GM12878 (cell line): ENCODE measurements around the gene NRG2. TPM values are rescaled to one million over a fixed set of nuclear protein-coding genes. Genes with fewer than 3 reads are reported as not detected.

Source experiments
- ATAC-seq: fragments of 200-7000 bp; cut with Tn5 transposase; 3 replicates; pipeline ENCODE4 v1.9.1; 2020; ENCODE audit warnings: mild to moderate bottlenecking, moderate library complexity
- BruUV-seq: library from RNA; stranded (reverse); fragments of 400-500 nt; replicated peaks from 2 replicates; lab custom pipeline; 2021; lab: Mats Ljungman, UMichigan
- CTCF ChIA-PET: fragments of 300-600 bp; sonication (Branson Sonifier 250); formaldehyde crosslinking; extraction: SDS; loops from one replicate; lab custom pipeline; 2021; ENCODE audit warnings: inconsistent platforms; lab: Yijun Ruan, JAX
- POLR2A ChIA-PET: fragments of 350-600 bp; formaldehyde crosslinking; extraction: SDS; loops from one replicate; lab custom pipeline; 2021; ENCODE audit warnings: inconsistent platforms; lab: Charles Lee
- RAD21 ChIA-PET: fragments of 300-600 bp; sonication (Branson Sonifier 250); formaldehyde crosslinking; loops from one replicate; lab custom pipeline; 2023; ENCODE audit warnings: antibody characterized with exemption; ENCODE audit not compliant: unreplicated experiment; lab: Charles Lee
- SMC1A ChIA-PET: fragments of 300-600 bp; sonication (Branson Sonifier 250); formaldehyde crosslinking; loops from one replicate; lab custom pipeline; 2023; ENCODE audit not compliant: unreplicated experiment, uncharacterized antibody; lab: Charles Lee
- DNase-seq: peaks from one replicate; pipeline ENCODE4 v3.0.0-alpha.2; 2011; ENCODE audit warnings: low read depth, low spot score
- FAIRE-seq: peaks from 3 replicates; lab custom pipeline; 2011; peaks lifted over from hg19 to GRCh38; lab: Jason Lieb, UNC
- H2AFZ ChIP-seq: 2 replicates; pipeline ENCODE4 v1.6.0; 2011; ENCODE audit warnings: low read depth, low read length, control low read depth; ENCODE audit not compliant: control insufficient read depth
- H3K27ac ChIP-seq: 2 replicates; pipeline ENCODE4 v1.5.1; 2011; ENCODE audit warnings: control low read depth; ENCODE audit not compliant: control insufficient read depth, insufficient read depth
- H3K27me3 ChIP-seq, 2 experiments: replicated peaks in 1 of 2; 2 replicates each; pipeline versions ENCODE4 v1.6.0 to v1.6.1; 2011; ENCODE audit warnings: low read length in 1 of 2; ENCODE audit not compliant: control insufficient read depth in 2 of 2, insufficient read depth in 2 of 2
- H3K36me3 ChIP-seq, 2 experiments: 2 replicates each; pipeline ENCODE4 v1.5.1; 2011; ENCODE audit warnings: low read length in 1 of 2; ENCODE audit not compliant: control insufficient read depth in 2 of 2, insufficient read depth in 2 of 2
- H3K4me1 ChIP-seq: 2 replicates; pipeline ENCODE4 v1.6.1; 2011; ENCODE audit warnings: mild to moderate bottlenecking, low read length, moderate library complexity, mixed read lengths; ENCODE audit not compliant: control insufficient read depth, insufficient read depth
- H3K4me2 ChIP-seq: 2 replicates; pipeline ENCODE4 v1.6.0; 2011; ENCODE audit warnings: control low read depth; ENCODE audit not compliant: control insufficient read depth, insufficient read depth
- H3K4me3 ChIP-seq: fragments of 200-600 bp; sonication (generic); 2 replicates; pipeline ENCODE4 v1.5.1; 2016
- H3K79me2 ChIP-seq: 2 replicates; pipeline ENCODE4 v1.6.0; 2011; ENCODE audit warnings: low read length; ENCODE audit not compliant: control insufficient read depth, insufficient read depth
- H3K9ac ChIP-seq: 2 replicates; pipeline ENCODE4 v1.8.0; 2011; ENCODE audit warnings: low read length, control low read depth, mixed read lengths; ENCODE audit not compliant: control insufficient read depth, insufficient read depth
- H3K9me3 ChIP-seq: replicated peaks from 3 replicates; pipeline ENCODE4 v1.5.1; 2011; ENCODE audit warnings: mild to moderate bottlenecking, low read length; ENCODE audit not compliant: control insufficient read depth, insufficient read depth
- H4K20me1 ChIP-seq: 2 replicates; pipeline ENCODE4 v1.6.0; 2011; ENCODE audit not compliant: control insufficient read depth, insufficient read depth
- BACH1 ChIP-seq: fragments of 450-650 bp; IDR thresholded peaks from 2 replicates; pipeline ENCODE4 v1.6.1; 2017; ENCODE audit warnings: mild to moderate bottlenecking, borderline replicate concordance
- NFYB ChIP-seq: IDR thresholded peaks from 2 replicates; pipeline ENCODE4 v1.6.1; 2011; ENCODE audit warnings: low read depth, mild to moderate bottlenecking, low read length, improper control_type of control experiment, moderate library complexity; ENCODE audit not compliant: insufficient read depth
- RCOR1 ChIP-seq: conservative IDR thresholded peaks from 2 replicates; pipeline ENCODE4 v1.6.1; 2012; ENCODE audit warnings: low read depth, low read length, improper control_type of control experiment
- SMARCA5 ChIP-seq: fragments of 450-650 bp; IDR thresholded peaks from 2 replicates; pipeline ENCODE4 v1.6.1; 2017; ENCODE audit warnings: mild to moderate bottlenecking
- WRNIP1 ChIP-seq: IDR thresholded peaks from 2 replicates; pipeline ENCODE4 v1.6.1; 2011; ENCODE audit warnings: low read depth, low read length, improper control_type of control experiment, borderline replicate concordance
- YBX1 ChIP-seq: fragments of 450-650 bp; IDR thresholded peaks from 2 replicates; pipeline ENCODE4 v1.6.1; 2016; ENCODE audit warnings: antibody characterized with exemption
- ZNF217 ChIP-seq: fragments of 450-650 bp; IDR thresholded peaks from 2 replicates; pipeline ENCODE4 v1.6.1; 2017; ENCODE audit warnings: antibody characterized with exemption, mild to moderate bottlenecking
- ZNF274 ChIP-seq: IDR thresholded peaks from one replicate; pipeline ENCODE4 v1.8.0; 2011; ENCODE audit not compliant: insufficient read length, insufficient read depth
- WGBS: methylation state at CpG from one replicate; pipeline ENCODE4 v1.1.6; 2016; ENCODE audit warnings: low lambda C conversion rate; ENCODE audit not compliant: insufficient replicate concordance, insufficient coverage; ENCODE audit errors: missing lambda C conversion rate; 5-methylcytosine and 5-hydroxymethylcytosine counted together
- in situ Hi-C: fragments of 300-500 bp; cut with MboI; formaldehyde crosslinking; loops from 9 replicates; pipeline ENCODE4 v1.14.3; 2018; ENCODE audit warnings: mixed read lengths
- intact Hi-C: fragments of 100-400 bp; cut with micrococcal nuclease; formaldehyde crosslinking; loops from one replicate; pipeline ENCODE4 v1.14.2; 2022; ENCODE audit not compliant: unreplicated experiment
- polyA plus RNA-seq, 11 experiments: library from polyadenylated mRNA; depleted of rRNA in 4 of 11; unstranded in 6 of 11; stranded (reverse) in 5 of 11; fragments of >200 nt; fragmentation: Nextera tagmentation in 4 of 11; fragmentation: Illumina TruSeq in 1 of 11; extraction: Ambion mirVana in 4 of 11; extraction: Trizol in 1 of 11; gene quantifications; 1 replicate in 1 of 11; 2 replicates in 10 of 11; pipeline versions ENCODE4 v1.2.1 to v1.2.3, GENCODE V29; 2011 to 2016; ENCODE audit warnings: inconsistent platforms in 2 of 11, missing spikeins in 2 of 11, low read depth in 1 of 11
- total RNA-seq, 4 experiments: library from RNA; depleted of rRNA in 3 of 4; stranded (reverse); fragments of >200 nt in 3 of 4; fragmentation: Illumina TruSeq in 1 of 4; extraction: Trizol in 1 of 4; gene quantifications; 2 replicates each; pipeline versions ENCODE4 v1.2.1 to v1.2.3, GENCODE V29; 2013 to 2021
- TF ChIP-seq, protein P1 (sequence below): fragments of 450-650 bp; IDR thresholded peaks from 2 replicates; pipeline ENCODE4 v1.6.1; 2016; ENCODE audit warnings: mild to moderate bottlenecking
- TF ChIP-seq, protein P2 (sequence below): fragments of 150-350 bp; IDR thresholded peaks from 2 replicates; pipeline ENCODE4 v1.6.1; 2014; ENCODE audit warnings: mild to moderate bottlenecking, low read depth, low read length

The NRG2 gene
- total and polyA plus RNA-seq, 10 of the 15 experiments (the other 5 are each of a cell fraction or from before 2014, with no cell fraction given) = 0.10 to 21.7 (median 9.6) TPM

- no peak overlapping the region for H2AFZ ChIP-seq
- in situ Hi-C loops = no loop called here
- no peak overlapping the region for H3K9ac ChIP-seq
- TF ChIP-seq YBX1 (no peak), BACH1 (no peak), SMARCA5 (no peak), RCOR1 (no peak), ZNF274 (no peak), NFYB (no peak), ZNF217 (no peak), WRNIP1 (no peak)
- TF ChIP-seq, protein P1, sequence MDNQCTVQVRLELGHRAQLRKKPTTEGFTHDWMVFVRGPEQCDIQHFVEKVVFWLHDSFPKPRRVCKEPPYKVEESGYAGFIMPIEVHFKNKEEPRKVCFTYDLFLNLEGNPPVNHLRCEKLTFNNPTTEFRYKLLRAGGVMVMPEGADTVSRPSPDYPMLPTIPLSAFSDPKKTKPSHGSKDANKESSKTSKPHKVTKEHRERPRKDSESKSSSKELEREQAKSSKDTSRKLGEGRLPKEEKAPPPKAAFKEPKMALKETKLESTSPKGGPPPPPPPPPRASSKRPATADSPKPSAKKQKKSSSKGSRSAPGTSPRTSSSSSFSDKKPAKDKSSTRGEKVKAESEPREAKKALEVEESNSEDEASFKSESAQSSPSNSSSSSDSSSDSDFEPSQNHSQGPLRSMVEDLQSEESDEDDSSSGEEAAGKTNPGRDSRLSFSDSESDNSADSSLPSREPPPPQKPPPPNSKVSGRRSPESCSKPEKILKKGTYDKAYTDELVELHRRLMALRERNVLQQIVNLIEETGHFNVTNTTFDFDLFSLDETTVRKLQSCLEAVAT = no peak
- TF ChIP-seq, protein P2, sequence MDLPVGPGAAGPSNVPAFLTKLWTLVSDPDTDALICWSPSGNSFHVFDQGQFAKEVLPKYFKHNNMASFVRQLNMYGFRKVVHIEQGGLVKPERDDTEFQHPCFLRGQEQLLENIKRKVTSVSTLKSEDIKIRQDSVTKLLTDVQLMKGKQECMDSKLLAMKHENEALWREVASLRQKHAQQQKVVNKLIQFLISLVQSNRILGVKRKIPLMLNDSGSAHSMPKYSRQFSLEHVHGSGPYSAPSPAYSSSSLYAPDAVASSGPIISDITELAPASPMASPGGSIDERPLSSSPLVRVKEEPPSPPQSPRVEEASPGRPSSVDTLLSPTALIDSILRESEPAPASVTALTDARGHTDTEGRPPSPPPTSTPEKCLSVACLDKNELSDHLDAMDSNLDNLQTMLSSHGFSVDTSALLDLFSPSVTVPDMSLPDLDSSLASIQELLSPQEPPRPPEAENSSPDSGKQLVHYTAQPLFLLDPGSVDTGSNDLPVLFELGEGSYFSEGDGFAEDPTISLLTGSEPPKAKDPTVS = no peak
- RAD21 ChIA-PET = no interaction called here
- POLR2A ChIA-PET = no interaction called here
- H3K4me1 ChIP-seq = no peaks in the 10 kb centered on the region
- no peak overlapping the region for H3K4me3 ChIP-seq
- CTCF ChIA-PET = interaction anchor here (1.5 to 2.8 kb wide), 4 partner anchors 10 to 116 kb away, joined by 3 to 13 read pairs (median 6); no protein-coding TSS in a partner anchor
- FAIRE-seq (no peak), ATAC-seq (no peak), DNase-seq (no peak)
- no peaks in the 10 kb centered on the region for H4K20me1 ChIP-seq
- no peaks in the 10 kb centered on the region for H3K9me3 ChIP-seq
- no peak overlapping the region for H3K27ac ChIP-seq
- WGBS = 64% methylated on average over 8 of the region's 8 CpGs
- no TSS peak for BruUV-seq
- H3K27me3 ChIP-seq = no peaks in the 10 kb centered on the region
- intact Hi-C loops = no loop called here
- H3K36me3 ChIP-seq = peaks cover 0 to 5% of the 10 kb centered on the region in 2 experiments; a peak in 2 of 4 replicates
- no peaks in the 10 kb centered on the region for H3K79me2 ChIP-seq
- H3K4me2 ChIP-seq = no peak overlapping the region
- SMC1A ChIA-PET = interaction anchor here (1.7 kb wide), 1 partner anchor 9 kb away, joined by 4 read pairs; no protein-coding TSS in a partner anchor
These were observed 190.4 kb downstream of the NRG2 start for GRCh38 chr5:139852696-139853095.
